ENCODE data around the gene VEGFC. TPM values are rescaled to one million over a fixed set of nuclear protein-coding genes. Genes with fewer than 3 reads are reported as not detected.

The VEGFC gene
- total RNA-seq, 2 donors from 2014 or later = 0.60 to 0.95 TPM

DNA sequence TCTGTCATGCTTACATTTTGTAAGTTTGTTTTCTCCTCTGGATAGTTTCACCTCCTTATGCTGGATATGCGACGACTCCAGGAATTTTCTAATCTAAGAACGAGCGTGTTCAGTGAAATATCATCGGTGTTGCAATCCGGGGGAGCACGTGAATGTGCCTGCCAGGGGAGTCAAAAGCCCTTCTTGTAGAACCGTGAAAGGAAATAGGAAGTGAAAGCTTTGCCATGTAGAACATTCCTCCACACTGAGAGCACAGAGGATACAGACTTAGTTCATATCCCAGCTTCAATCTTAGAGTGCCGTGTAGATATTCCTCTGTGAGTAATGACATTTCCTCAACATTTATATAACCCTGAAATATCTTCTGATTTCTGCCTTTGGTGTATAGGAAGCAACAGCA lies 121.2 kb downstream of the VEGFC start:
- TF ChIP-seq, protein P1, sequence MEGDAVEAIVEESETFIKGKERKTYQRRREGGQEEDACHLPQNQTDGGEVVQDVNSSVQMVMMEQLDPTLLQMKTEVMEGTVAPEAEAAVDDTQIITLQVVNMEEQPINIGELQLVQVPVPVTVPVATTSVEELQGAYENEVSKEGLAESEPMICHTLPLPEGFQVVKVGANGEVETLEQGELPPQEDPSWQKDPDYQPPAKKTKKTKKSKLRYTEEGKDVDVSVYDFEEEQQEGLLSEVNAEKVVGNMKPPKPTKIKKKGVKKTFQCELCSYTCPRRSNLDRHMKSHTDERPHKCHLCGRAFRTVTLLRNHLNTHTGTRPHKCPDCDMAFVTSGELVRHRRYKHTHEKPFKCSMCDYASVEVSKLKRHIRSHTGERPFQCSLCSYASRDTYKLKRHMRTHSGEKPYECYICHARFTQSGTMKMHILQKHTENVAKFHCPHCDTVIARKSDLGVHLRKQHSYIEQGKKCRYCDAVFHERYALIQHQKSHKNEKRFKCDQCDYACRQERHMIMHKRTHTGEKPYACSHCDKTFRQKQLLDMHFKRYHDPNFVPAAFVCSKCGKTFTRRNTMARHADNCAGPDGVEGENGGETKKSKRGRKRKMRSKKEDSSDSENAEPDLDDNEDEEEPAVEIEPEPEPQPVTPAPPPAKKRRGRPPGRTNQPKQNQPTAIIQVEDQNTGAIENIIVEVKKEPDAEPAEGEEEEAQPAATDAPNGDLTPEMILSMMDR (conservative IDR thresholded peaks at IDR 0.05) = no peak
- no peaks in the 10 kb centered on the region for H3K36me3 Mint-ChIP-seq (ENCODE audit: low read depth)
- no peak overlapping the region for H3K9ac ChIP-seq (ENCODE audit: extremely low read depth, low read length, poor library complexity, severe bottlenecking)
- no peaks in the 10 kb centered on the region for H3K27me3 Mint-ChIP-seq (ENCODE audit: insufficient read depth)
- 94 to 95% methylated on average over 9 of the region's 9 CpGs for WGBS, 2 experiments (ENCODE audit: insufficient coverage in 1 of 2, insufficient read length in 1 of 2)
- no peaks in the 10 kb centered on the region for H3K9me3 Mint-ChIP-seq
- no peak overlapping the region for H3K27ac Mint-ChIP-seq
- no peaks in the 10 kb centered on the region for H3K4me1 ChIP-seq (ENCODE audit: control insufficient read depth, insufficient read depth, low read length)
- H3K4me1 Mint-ChIP-seq = peaks cover 7% of the 10 kb centered on the region
- H3K4me3 Mint-ChIP-seq = no peak overlapping the region
- no peaks in the 10 kb centered on the region for H3K36me3 ChIP-seq (ENCODE audit: control insufficient read depth, insufficient read depth, low read length)
- DNase-seq = no peak
- H3K27me3 ChIP-seq (ENCODE audit: control insufficient read depth, insufficient read depth, low read length, poor library complexity, severe bottlenecking) = no peaks in the 10 kb centered on the region
- H3K4me3 ChIP-seq (ENCODE audit: low read length) = no peak overlapping the region
- H3K9me3 ChIP-seq (ENCODE audit: control insufficient read depth, low read length) = no peaks in the 10 kb centered on the region
- no peak overlapping the region for H3K27ac ChIP-seq (ENCODE audit: low read depth, low read length)

DNA sequence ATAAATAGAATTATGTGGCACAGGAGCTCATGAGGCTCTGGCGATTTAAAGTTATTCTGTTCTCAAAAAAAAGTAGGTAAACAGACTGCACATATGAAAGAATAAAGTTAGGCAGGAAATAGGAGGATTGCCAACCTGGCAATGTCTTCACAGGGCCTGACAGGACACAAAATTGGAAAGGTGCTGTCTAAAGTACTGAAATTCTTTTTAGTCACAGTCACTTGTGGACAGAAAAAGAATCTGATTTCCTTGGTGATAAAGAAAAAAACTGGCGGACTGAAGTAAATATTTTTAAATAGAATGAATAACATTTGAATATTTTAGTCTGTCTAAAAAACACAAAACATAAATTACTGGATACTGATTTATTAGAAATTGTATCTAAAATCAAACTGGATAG lies 124.4 kb downstream of the VEGFC start:
- no peaks in the 10 kb centered on the region for H3K4me1 ChIP-seq (ENCODE audit: control insufficient read depth, insufficient read depth, low read length)
- H3K9me3 Mint-ChIP-seq = no peaks in the 10 kb centered on the region
- no peaks in the 10 kb centered on the region for H3K36me3 ChIP-seq (ENCODE audit: control insufficient read depth, insufficient read depth, low read length)
- no peaks in the 10 kb centered on the region for H3K27me3 ChIP-seq (ENCODE audit: control insufficient read depth, insufficient read depth, low read length, poor library complexity, severe bottlenecking)
- H3K27me3 Mint-ChIP-seq (ENCODE audit: insufficient read depth) = no peaks in the 10 kb centered on the region
- WGBS, 2 experiments (ENCODE audit: insufficient coverage in 1 of 2, insufficient read length in 1 of 2) = 80 to 92% methylated on average over 1 of the region's 2 CpGs
- no peak for DNase-seq
- H3K4me3 ChIP-seq (ENCODE audit: low read length) = no peak overlapping the region
- TF ChIP-seq, protein P1 (conservative IDR thresholded peaks at IDR 0.05) = no peak
- peaks cover 7% of the 10 kb centered on the region for H3K4me1 Mint-ChIP-seq
- no peak overlapping the region for H3K9ac ChIP-seq (ENCODE audit: extremely low read depth, low read length, poor library complexity, severe bottlenecking)
- no peak overlapping the region for H3K27ac Mint-ChIP-seq
- H3K4me3 Mint-ChIP-seq = no peak overlapping the region
- H3K27ac ChIP-seq (ENCODE audit: low read depth, low read length) = no peak overlapping the region
- H3K9me3 ChIP-seq (ENCODE audit: control insufficient read depth, low read length) = no peaks in the 10 kb centered on the region
- no peaks in the 10 kb centered on the region for H3K36me3 Mint-ChIP-seq (ENCODE audit: low read depth)

DNA sequence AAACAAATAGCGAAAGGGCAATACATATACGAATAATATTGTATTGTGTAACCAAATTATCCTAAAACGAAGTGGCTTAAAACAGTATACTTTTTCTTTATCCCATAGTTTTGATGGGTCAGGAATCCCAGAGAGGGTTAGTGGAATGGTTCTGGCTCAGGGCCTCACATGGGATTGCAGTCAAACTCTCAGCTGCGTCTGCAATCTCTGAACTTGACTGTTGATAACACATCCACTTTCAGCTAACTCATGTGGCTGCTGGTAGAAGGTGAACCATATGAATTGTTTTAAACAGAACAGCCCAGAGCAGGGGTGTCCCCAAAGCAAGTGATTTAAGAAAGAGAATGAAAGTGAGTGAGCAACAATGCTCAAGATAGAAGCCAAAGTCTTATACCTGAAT lies 127.8 kb downstream of the VEGFC start:
- no peaks in the 10 kb centered on the region for H3K36me3 Mint-ChIP-seq (ENCODE audit: low read depth)
- peaks cover 10% of the 10 kb centered on the region for H3K4me1 Mint-ChIP-seq
- H3K27me3 Mint-ChIP-seq (ENCODE audit: insufficient read depth) = no peaks in the 10 kb centered on the region
- H3K4me1 ChIP-seq (ENCODE audit: control insufficient read depth, insufficient read depth, low read length) = no peaks in the 10 kb centered on the region
- no peak overlapping the region for H3K9ac ChIP-seq (ENCODE audit: extremely low read depth, low read length, poor library complexity, severe bottlenecking)
- H3K9me3 Mint-ChIP-seq = no peaks in the 10 kb centered on the region
- no peaks in the 10 kb centered on the region for H3K36me3 ChIP-seq (ENCODE audit: control insufficient read depth, insufficient read depth, low read length)
- H3K27me3 ChIP-seq (ENCODE audit: control insufficient read depth, insufficient read depth, low read length, poor library complexity, severe bottlenecking) = no peaks in the 10 kb centered on the region
- H3K4me3 Mint-ChIP-seq = no peak overlapping the region
- 83 to 93% methylated on average over 2 to 3 of the region's 4 CpGs for WGBS, 2 experiments (ENCODE audit: insufficient coverage in 1 of 2, insufficient read length in 1 of 2)
- no peak overlapping the region for H3K4me3 ChIP-seq (ENCODE audit: low read length)
- H3K27ac ChIP-seq (ENCODE audit: low read depth, low read length) = no peak overlapping the region
- no peak for DNase-seq
- H3K27ac Mint-ChIP-seq = no peak overlapping the region
- no peaks in the 10 kb centered on the region for H3K9me3 ChIP-seq (ENCODE audit: control insufficient read depth, low read length)
- TF ChIP-seq, protein P1 (conservative IDR thresholded peaks at IDR 0.05) = no peak
